Mesendoderm (in vitro differentiated cells): Measurements from ENCODE around the gene MGAT5.

Experiments used
- DNase-seq: peaks from one replicate; pipeline ENCODE4 v3.0.0; 2013
- H2AK5ac ChIP-seq: 2 replicates; pipeline ENCODE4 v1.6.1; 2013; ENCODE audit warnings: low read length, inconsistent platforms
- H2BK120ac ChIP-seq: 2 replicates; pipeline ENCODE4 v1.6.1; 2013; ENCODE audit warnings: low read depth, mild to moderate bottlenecking, low read length, moderate library complexity, mixed read lengths
- H2BK15ac ChIP-seq: replicated peaks from 2 replicates; pipeline ENCODE4 v1.6.1; 2013; ENCODE audit warnings: low read depth, mild to moderate bottlenecking, moderate library complexity
- H2BK5ac ChIP-seq: 2 replicates; pipeline ENCODE4 v1.6.1; 2013; ENCODE audit warnings: low read length, inconsistent platforms
- H3K18ac ChIP-seq: 2 replicates; pipeline ENCODE4 v1.6.1; 2013; ENCODE audit warnings: mild to moderate bottlenecking, low read length, mixed read lengths
- H3K23ac ChIP-seq: one replicate; pipeline ENCODE4 v1.6.1; 2013; ENCODE audit warnings: low read length
- H3K27ac ChIP-seq: 2 replicates; pipeline ENCODE4 v1.5.1; 2013; ENCODE audit warnings: low read depth, mild to moderate bottlenecking, inconsistent platforms, low read length, moderate library complexity
- H3K27me3 ChIP-seq: 2 replicates; pipeline ENCODE4 v1.6.1; 2013; ENCODE audit warnings: low read length, control low read depth, mild to moderate bottlenecking, inconsistent platforms; ENCODE audit not compliant: insufficient read depth, poor library complexity
- H3K36me3 ChIP-seq: 2 replicates; pipeline ENCODE4 v1.6.1; 2013; ENCODE audit warnings: low read length, inconsistent platforms; ENCODE audit not compliant: control insufficient read depth, insufficient read depth
- H3K4ac ChIP-seq: one replicate; pipeline ENCODE4 v1.6.1; 2013; ENCODE audit warnings: low read depth, mild to moderate bottlenecking, low read length, moderate library complexity
- H3K4me1 ChIP-seq: 2 replicates; pipeline ENCODE4 v1.6.1; 2013; ENCODE audit warnings: low read depth, low read length, inconsistent platforms; ENCODE audit not compliant: control insufficient read depth
- H3K4me2 ChIP-seq: 2 replicates; pipeline ENCODE4 v1.6.1; 2013; ENCODE audit warnings: low read length
- H3K4me3 ChIP-seq: 2 replicates; pipeline ENCODE4 v1.5.1; 2013; ENCODE audit warnings: mild to moderate bottlenecking, low read length
- H3K56ac ChIP-seq: one replicate; pipeline ENCODE4 v1.6.1; 2013; ENCODE audit warnings: low read length
- H3K79me1 ChIP-seq: 2 replicates; pipeline ENCODE4 v1.6.1; 2013; ENCODE audit warnings: low read length, inconsistent platforms
- H3K79me2 ChIP-seq: 2 replicates; pipeline ENCODE4 v1.6.1; 2013; ENCODE audit warnings: mild to moderate bottlenecking, low read length; ENCODE audit not compliant: control insufficient read depth, insufficient read depth
- H3K9ac ChIP-seq: 2 replicates; pipeline ENCODE4 v1.6.1; 2013; ENCODE audit warnings: low read length, inconsistent platforms
- H4K5ac ChIP-seq: one replicate; pipeline ENCODE4 v1.6.1; 2013; ENCODE audit warnings: low read length
- H4K8ac ChIP-seq: one replicate; pipeline ENCODE4 v1.6.1; 2013; ENCODE audit warnings: low read depth, mild to moderate bottlenecking, control low read depth, low read length, moderate library complexity
- WGBS: extraction: QIAGEN DNeasy Blood & Tissue Kit; methylation state at CpG from one replicate; pipeline ENCODE4 v1.1.7; 2013; ENCODE audit warnings: low lambda C conversion rate, missing lambda C conversion rate; ENCODE audit not compliant: insufficient coverage; ENCODE audit errors: extremely low coverage; 5-methylcytosine and 5-hydroxymethylcytosine counted together

The MGAT5 gene

DNA sequence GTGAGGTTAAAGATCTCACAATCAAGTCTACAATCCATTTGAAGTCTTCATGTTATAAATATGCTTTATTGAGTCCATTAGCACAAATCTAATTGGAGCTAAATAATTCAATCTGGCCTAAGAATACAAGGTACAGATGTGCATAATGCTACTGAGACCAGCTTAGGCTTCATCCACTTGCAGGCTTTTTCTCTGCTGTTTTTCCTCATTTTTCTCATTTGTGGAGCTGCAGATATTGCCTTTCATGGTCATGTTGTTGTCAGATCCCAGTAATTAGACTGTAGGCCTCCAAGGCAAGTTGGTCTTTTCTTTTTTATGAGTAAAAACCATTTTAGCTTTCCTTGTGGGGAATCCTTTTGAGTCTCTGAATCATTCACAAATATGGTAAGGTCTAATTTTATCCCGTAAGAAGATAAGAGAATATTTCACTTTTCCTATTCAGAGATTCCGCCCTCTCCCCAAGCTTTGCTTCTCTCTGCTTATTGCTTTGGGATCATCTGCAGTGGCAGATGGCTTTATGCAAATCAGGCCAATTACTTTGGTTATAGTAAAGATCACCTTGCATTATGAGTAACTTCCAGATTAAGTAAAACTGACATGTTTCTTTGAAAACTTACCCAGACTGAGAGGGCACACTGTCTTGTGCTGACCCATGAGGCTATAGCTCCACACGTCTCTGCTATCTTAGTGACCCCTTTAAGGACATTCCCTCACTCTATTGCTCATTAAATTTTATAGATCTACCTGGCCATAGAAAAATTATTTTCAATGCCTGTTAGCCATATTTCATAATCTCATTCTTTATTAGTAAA lies 80.9 kb downstream of the MGAT5 start:
- H3K4ac ChIP-seq: no peak overlapping the region
- no peak overlapping the region for H4K5ac ChIP-seq
- no peaks in the 10 kb centered on the region for H3K79me2 ChIP-seq
- H3K56ac ChIP-seq: no peak overlapping the region
- H2BK120ac ChIP-seq: no peak overlapping the region
- peaks cover 2% of the 10 kb centered on the region for H3K4me1 ChIP-seq
- no peak overlapping the region for H3K9ac ChIP-seq
- H2BK15ac ChIP-seq: no peak overlapping the region
- H4K8ac ChIP-seq: no peak overlapping the region
- WGBS: no CpG with 5 or more reads among the region's 3 CpGs
- H3K4me3 ChIP-seq: no peak overlapping the region
- H3K79me1 ChIP-seq: no peaks in the 10 kb centered on the region
- no peak overlapping the region for H3K23ac ChIP-seq
- no peak overlapping the region for H2BK5ac ChIP-seq
- DNase-seq: no peak
- H2AK5ac ChIP-seq: no peak overlapping the region
- H3K36me3 ChIP-seq: no peaks in the 10 kb centered on the region
- H3K4me2 ChIP-seq: no peak overlapping the region
- H3K27ac ChIP-seq: no peak overlapping the region
- H3K27me3 ChIP-seq: no peaks in the 10 kb centered on the region
- H3K18ac ChIP-seq: no peak overlapping the region

DNA sequence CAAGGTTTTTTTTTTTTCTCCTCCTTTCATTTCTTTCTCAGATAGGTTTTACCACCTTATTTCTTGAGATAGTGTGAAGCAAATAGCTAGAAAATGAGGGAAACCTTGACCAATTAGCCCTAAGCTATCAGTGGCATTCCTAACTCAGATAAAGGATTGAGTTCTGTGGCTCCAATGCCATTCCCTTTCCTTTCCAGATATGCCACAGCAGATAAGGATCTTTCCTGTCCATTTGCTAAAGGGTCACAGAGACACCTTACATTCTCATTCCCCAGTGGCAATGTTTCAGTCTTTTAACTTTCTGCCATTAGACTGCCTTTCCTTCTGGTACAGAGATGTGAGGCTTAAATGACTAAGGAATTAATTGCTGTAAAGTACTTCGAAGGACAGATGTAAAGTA lies 81.7 kb downstream of the MGAT5 start:
- H4K5ac ChIP-seq: no peak overlapping the region
- H2BK15ac ChIP-seq: no peak overlapping the region
- no peak overlapping the region for H2BK5ac ChIP-seq
- no CpG with 5 or more reads among the region's 1 CpG for WGBS
- DNase-seq: peak; percentile 81
- H3K79me1 ChIP-seq: no peaks in the 10 kb centered on the region
- no peak overlapping the region for H4K8ac ChIP-seq
- no peaks in the 10 kb centered on the region for H3K36me3 ChIP-seq
- H3K56ac ChIP-seq: no peak overlapping the region
- H3K4me3 ChIP-seq: no peak overlapping the region
- no peaks in the 10 kb centered on the region for H3K27me3 ChIP-seq
- no peak overlapping the region for H3K9ac ChIP-seq
- no peak overlapping the region for H3K23ac ChIP-seq
- H3K79me2 ChIP-seq: no peaks in the 10 kb centered on the region
- H3K4ac ChIP-seq: no peak overlapping the region
- no peak overlapping the region for H3K18ac ChIP-seq
- H3K4me1 ChIP-seq: peaks cover 2% of the 10 kb centered on the region
- H3K27ac ChIP-seq: no peak overlapping the region
- H3K4me2 ChIP-seq: no peak overlapping the region
- no peak overlapping the region for H2BK120ac ChIP-seq
- no peak overlapping the region for H2AK5ac ChIP-seq

DNA sequence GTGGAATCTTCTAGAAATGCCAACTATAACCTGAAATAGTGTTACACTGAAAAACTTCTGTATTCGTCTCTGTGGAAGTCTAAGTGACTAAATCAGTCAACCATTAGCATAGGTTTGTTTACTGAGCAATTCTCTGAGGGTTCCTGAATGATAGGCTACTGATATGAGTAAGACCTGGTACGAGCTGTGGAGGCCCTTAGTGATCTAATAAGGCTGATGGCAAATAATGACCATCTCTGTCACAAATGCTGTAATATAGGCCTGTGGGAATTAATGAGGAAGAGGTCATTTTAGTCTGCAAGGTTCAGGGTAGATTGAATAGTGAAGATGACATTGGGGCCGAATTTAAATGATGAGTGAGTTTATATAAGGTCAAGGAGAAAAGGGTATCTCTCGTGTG lies 82.5 kb downstream of the MGAT5 start:
- Histone ChIP-seq H3K4me2 (no peak overlapping the region), H2BK5ac (no peak overlapping the region), H3K4me3 (no peak overlapping the region), H3K23ac (no peak overlapping the region), H3K79me1 (no peaks in the 10 kb centered on the region), H3K56ac (no peak overlapping the region), H3K36me3 (no peaks in the 10 kb centered on the region), H3K18ac (no peak overlapping the region), H3K4me1 (peaks cover 2% of the 10 kb centered on the region), H3K4ac (no peak overlapping the region), H2AK5ac (no peak overlapping the region), H2BK15ac (no peak overlapping the region), H2BK120ac (no peak overlapping the region), H3K27ac (no peak overlapping the region), H4K5ac (no peak overlapping the region), H3K9ac (no peak overlapping the region), H4K8ac (no peak overlapping the region), H3K27me3 (no peaks in the 10 kb centered on the region), H3K79me2 (no peaks in the 10 kb centered on the region)
- no CpG with 5 or more reads among the region's 4 CpGs for WGBS
- DNase-seq: peak; percentile 4

GRCh38 chr2:134336921-134337320 lies 83.0 kb downstream of the MGAT5 start:
- no peak overlapping the region for H4K5ac ChIP-seq
- no peak overlapping the region for H3K4me3 ChIP-seq
- H3K27ac ChIP-seq: no peak overlapping the region
- H4K8ac ChIP-seq: no peak overlapping the region
- no CpG with 5 or more reads among the region's 3 CpGs for WGBS
- H3K4me2 ChIP-seq: no peak overlapping the region
- H3K4ac ChIP-seq: no peak overlapping the region
- H3K18ac ChIP-seq: no peak overlapping the region
- no peak overlapping the region for H2BK5ac ChIP-seq
- no peak overlapping the region for H2BK120ac ChIP-seq
- H3K9ac ChIP-seq: no peak overlapping the region
- H3K79me2 ChIP-seq: no peaks in the 10 kb centered on the region
- H2BK15ac ChIP-seq: no peak overlapping the region
- no peak for DNase-seq
- H2AK5ac ChIP-seq: no peak overlapping the region
- H3K79me1 ChIP-seq: no peaks in the 10 kb centered on the region
- no peaks in the 10 kb centered on the region for H3K27me3 ChIP-seq
- H3K4me1 ChIP-seq: peaks cover 2% of the 10 kb centered on the region
- H3K23ac ChIP-seq: no peak overlapping the region
- no peak overlapping the region for H3K56ac ChIP-seq
- no peaks in the 10 kb centered on the region for H3K36me3 ChIP-seq

GRCh38 chr2:134337631-134338030 lies 83.8 kb downstream of the MGAT5 start:
- no peak overlapping the region for H3K4me3 ChIP-seq

GRCh38 chr2:134338208-134338607 lies 84.3 kb downstream of the MGAT5 start:
- Histone ChIP-seq H3K36me3 (no peaks in the 10 kb centered on the region), H3K79me1 (no peaks in the 10 kb centered on the region), H3K56ac (no peak overlapping the region), H3K27me3 (no peaks in the 10 kb centered on the region), H3K4me2 (no peak overlapping the region), H2BK5ac (no peak overlapping the region), H3K79me2 (no peaks in the 10 kb centered on the region), H3K23ac (no peak overlapping the region), H4K8ac (no peak overlapping the region), H2BK120ac (no peak overlapping the region), H3K4ac (no peak overlapping the region), H2BK15ac (no peak overlapping the region), H3K9ac (no peak overlapping the region), H2AK5ac (no peak overlapping the region), H3K18ac (no peak overlapping the region), H3K4me1 (peaks cover 2% of the 10 kb centered on the region), H4K5ac (no peak overlapping the region), H3K27ac (no peak overlapping the region), H3K4me3 (no peak overlapping the region)
- no CpG with 5 or more reads among the region's 8 CpGs for WGBS
- DNase-seq: no peak

More at GRCh38 chr2:134337631-134338030, 83.8 kb downstream of the MGAT5 start:
- H2BK120ac ChIP-seq: no peak overlapping the region
- H3K79me1 ChIP-seq: no peaks in the 10 kb centered on the region
- no peak overlapping the region for H3K27ac ChIP-seq
- peaks cover 2% of the 10 kb centered on the region for H3K4me1 ChIP-seq
- H2BK5ac ChIP-seq: no peak overlapping the region
- H4K8ac ChIP-seq: no peak overlapping the region
- H3K4ac ChIP-seq: no peak overlapping the region
- WGBS: no CpG with 5 or more reads among the region's 1 CpG
- no peak for DNase-seq
- no peak overlapping the region for H3K18ac ChIP-seq
- H3K23ac ChIP-seq: no peak overlapping the region
- H2BK15ac ChIP-seq: no peak overlapping the region
- no peak overlapping the region for H3K4me2 ChIP-seq
- H3K79me2 ChIP-seq: no peaks in the 10 kb centered on the region
- no peak overlapping the region for H3K9ac ChIP-seq
- H3K27me3 ChIP-seq: no peaks in the 10 kb centered on the region
- H4K5ac ChIP-seq: no peak overlapping the region
- H3K36me3 ChIP-seq: no peaks in the 10 kb centered on the region
- no peak overlapping the region for H3K56ac ChIP-seq
- H2AK5ac ChIP-seq: no peak overlapping the region
